GM21447 (cell line): ENCODE measurements around the gene LAMTOR4.

Source experiments
- ATAC-seq: cut with Tn5 transposase; IDR thresholded peaks from one replicate; pipeline ENCODE4 v1.9.1; 2021; ENCODE audit not compliant: unreplicated experiment

LAMTOR4 gene

DNA sequence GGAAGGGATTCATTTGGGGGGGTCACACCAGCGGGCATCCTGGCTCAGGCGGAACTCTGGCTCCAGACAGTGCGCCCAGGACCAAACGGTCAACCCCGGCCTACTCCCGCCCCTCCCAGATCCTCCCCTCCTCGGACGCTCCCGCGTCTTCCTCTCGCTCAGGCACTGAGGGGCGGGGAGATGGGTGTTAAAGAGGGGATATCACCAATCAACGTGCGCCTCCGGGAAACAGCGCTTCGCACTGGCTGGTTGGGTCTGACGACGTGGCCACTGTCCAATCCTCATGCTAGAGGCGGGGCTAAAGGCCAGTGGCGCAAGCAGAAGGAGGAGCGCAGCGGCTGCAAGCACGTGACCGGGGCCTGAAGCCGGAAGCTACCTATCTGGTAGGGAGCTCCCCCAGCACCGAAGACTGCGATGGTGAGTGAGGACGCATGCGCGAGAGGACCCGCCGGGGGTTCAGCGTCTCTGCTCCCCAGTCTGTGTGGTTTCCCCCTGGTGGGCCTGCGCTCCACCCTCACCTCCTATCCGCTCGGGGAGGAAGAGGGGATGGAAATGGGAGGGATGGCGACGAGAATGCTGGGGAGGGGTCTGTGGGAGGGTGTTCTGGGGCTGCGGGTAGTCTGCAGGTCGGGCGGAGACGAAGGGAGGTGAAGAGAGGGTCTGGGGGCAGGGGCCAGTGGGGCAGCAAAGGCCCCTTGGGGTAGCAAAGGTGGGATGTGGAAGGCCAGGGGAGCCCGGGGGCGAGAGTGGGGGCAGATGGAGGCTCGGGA is at the start of gene LAMTOR4:
TSS of gene LAMTOR4 (plus strand) at position 360 of the 770 bp plus-strand sequence. CDS start at position 415, 55 bp downstream.
- ATAC-seq = peak; percentile 98

DNA sequence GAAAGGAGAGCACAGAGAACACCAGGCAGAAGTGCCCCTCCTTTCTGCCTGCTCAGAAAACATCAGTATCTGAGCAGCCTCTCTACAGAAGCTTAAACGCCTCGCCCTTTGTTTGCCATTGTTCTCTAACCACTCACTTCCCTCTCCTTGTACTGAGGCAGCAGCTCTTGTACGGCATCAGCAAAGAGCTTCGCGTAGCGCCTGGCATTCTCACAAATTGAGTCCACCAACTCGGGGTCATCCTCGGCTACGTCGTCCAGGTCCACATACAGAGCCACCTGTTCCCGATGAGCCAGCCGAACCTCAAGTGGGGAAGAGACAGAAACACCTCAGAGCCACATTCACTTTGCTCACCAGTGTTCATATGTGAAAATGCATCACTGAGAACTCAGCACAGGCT is 49.3 kb upstream of the LAMTOR4 start:
- no peak for ATAC-seq

DNA sequence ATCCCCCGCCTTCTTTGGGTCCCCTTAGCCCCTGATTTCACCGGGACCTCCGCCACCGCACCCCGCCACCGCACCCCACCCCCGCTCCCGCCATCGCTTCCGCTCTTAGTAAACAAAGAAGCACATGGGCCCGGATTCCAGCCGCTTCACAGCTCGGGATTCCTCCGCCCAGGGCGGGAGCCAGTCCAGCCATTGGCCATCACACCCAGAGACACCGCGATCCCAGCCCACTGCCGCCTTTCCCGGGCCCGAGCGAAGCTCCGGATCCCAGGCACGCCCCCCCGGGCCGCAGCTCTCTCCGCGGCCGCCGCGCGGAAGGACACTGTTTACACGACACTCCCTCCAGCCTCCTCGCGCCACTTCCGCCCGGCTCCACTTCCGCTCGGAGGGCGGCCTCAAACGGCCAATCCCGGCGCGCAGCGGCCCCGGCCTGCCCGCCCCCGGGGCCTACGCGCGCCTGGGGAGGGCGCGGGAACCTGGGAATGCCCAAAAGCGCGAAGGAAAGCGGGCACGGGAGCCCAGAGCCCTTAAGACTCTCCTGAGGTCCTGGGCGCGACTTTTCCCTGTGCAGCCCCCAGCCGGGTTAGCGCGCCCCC is 48.2 kb upstream of the LAMTOR4 start:
- peak; percentile 67 for ATAC-seq

DNA sequence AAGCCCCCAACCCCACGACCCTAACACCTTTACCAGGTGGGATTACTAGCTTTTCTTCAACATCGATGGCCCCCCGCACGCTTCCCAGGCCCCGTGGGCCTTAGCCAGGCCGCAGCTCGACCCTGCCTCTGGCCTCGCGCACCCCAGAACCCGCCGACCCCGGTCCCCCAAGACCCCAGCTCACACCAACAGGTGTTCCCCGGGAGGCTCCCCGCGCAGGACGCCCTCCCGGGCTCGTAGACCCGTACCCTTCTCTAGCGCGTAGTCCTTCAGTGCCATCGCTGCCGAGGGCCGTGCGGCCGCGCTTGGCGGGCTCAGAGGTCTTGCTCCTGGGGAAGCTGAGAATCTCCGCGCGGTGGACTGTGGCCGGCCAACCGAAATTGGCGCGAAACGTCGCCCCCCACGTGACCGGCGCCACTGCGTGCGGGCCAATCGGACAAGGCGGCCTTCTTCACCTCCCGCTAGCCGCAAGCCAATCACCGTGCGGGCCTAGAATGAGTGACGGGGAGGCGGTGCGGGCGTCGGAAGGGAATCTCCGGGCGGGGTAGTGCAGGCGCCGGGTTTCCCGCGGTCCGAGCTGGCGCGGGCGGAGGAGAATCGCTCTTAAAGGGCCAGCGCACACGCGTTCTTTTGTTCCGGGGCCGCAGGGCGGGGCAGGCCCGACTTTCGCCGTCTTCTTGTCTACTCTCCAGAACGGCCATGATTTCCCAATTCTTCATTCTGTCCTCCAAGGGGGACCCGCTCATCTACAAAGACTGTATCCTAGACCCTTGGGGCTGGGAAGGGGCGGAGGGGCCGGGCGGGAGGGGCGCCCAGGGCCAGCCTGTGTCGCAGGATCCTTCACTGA is 47.5 kb upstream of the LAMTOR4 start, which contains the start of the genes AP4M1 and MCM7:
TSS of gene AP4M1 (plus strand) at position 628 of the 847 bp plus-strand sequence. CDS start at position 700, 72 bp downstream.
TSS of gene MCM7 (minus strand) at position 382 of the 847 bp plus-strand sequence. CDS start at position 279, 103 bp downstream.
- ATAC-seq = peak; percentile 71

DNA sequence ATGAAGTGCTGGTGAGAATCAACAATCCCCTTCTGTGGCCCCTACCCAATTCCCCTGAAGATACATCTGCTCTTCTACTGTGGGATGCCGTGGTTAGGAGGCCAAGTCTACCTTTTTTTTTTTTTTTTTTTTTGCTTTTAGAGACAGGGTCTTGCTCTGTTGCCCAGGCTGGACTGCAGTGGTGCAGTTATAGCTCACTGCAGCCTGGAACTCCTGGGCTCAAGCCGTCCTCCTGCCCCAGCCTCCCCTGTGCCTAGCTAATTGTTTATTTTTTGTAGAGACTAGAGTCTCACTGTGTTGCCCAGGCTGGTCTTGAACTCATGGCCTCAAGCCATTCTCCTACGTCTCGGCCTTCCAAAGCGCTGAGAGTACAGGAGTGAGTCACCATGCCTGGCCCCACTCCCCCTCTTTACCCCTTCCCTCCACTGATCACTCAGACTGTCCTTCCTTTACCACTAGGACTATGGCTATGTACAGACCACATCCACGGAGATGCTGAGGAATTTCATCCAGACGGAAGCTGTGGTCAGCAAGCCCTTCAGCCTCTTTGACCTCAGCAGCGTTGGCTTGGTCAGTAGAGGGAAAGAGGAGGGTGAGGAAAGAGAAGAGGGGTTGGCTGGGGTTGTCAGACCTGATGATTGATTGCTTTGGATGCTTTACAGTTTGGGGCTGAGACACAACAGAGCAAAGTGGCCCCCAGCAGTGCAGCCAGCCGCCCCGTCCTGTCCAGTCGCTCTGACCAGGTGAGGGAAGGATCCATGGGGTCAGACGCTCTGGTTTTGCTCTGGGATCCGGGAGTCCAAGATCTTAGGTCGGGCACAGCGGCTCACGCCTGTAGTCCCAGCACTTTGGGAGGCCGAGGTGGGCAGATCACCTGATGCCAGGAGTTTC is 45.5 kb upstream of the LAMTOR4 start:
- no peak for ATAC-seq

DNA sequence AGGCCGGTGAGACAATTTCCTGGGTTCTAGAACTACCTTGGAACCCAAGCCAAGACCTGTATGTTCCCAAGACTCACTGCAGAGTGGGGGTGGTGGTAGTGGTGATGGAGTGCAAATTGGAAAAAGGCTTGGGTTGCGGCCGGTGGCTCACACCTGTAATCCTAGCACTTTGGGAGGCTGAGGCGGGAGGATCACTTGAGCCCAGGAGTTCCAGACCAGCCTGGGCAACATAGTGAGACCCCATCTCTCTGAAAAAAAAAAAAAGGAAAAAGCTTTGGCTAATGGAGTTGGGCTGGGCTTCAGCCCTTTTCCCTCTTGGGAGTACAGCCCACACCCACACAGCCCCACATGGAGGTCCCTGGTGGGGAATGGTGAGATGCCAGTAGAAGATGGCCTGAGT is 43.2 kb upstream of the LAMTOR4 start:
- ATAC-seq = no peak

DNA sequence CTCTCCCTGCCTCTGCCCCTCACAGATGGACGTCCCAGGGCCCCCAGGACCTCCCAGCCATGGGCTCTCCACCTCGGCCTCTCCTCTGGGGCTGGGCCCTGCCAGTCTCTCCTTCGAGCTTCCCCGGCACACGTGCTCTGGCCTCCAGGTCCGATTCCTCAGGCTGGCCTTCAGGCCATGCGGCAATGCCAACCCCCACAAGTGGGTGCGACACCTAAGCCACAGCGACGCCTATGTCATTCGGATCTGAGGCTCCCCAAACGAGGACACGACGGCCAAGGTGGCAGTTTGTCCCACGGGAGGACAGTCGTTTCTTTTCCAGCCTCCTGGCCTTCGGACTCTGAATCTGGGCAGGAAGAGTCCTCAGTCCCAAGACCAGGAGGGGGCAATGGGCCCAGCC is 42.1 kb upstream of the LAMTOR4 start:
- no peak for ATAC-seq

GRCh38 chr7:100107125-100107737 is 41.5 kb upstream of the LAMTOR4 start:
- ATAC-seq = no peak

GRCh38 chr7:100107890-100108289 is 40.8 kb upstream of the LAMTOR4 start:
- ATAC-seq = no peak

DNA sequence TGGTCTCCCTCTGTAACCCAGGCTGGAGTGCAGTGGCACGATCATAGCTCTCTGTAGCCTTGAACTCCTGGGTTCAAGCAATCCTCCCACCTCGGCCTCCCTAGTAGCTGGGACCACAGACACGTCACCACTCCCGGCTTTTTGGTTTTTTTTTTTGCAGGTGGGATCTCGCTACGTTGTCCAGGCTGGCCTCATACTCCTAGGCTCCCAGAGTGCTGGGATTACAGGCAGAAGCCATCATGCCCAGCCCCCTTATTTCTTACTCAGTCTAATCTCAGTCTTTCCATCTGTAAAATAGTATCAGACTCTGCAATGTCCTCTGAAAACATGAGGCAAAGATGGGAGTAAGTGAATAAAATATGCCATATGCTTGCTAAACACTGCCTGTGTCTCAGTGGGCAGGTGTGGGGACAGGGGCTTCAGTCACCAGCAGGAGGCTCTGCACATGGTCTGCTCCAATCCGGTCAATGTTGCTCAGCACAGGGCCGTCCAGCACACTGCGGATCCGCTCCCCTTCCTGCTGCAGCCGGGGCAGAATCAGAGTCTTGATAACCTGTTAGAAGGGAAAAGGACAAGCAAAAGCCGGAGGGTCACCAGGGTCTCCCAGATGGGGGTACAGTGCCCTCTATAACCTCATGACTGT is 39.1 kb upstream of the LAMTOR4 start:
- ATAC-seq = no peak

DNA sequence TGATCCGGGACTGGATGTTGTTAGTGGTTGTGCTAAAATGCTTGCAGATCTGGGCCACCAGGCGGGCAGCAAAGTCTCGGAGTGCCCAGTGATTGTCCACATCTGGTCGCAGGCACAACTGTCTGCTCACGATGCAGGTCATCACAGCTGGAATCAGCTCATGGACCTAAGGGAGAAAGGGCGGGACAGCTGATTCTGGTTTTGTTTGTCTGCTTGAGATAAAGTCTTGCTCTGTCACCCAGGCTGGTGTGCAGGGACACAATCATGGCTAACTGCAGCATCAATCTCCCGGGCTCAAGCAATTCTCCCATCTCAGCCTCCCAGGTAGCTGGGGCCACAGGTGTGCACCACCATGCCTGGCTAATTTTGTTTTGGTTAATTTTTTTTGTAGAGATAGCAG is 37.6 kb upstream of the LAMTOR4 start:
- no peak for ATAC-seq

- no peak for ATAC-seq
Measured at GRCh38 chr7:100111914-100112313, 36.8 kb upstream of the LAMTOR4 start.

DNA sequence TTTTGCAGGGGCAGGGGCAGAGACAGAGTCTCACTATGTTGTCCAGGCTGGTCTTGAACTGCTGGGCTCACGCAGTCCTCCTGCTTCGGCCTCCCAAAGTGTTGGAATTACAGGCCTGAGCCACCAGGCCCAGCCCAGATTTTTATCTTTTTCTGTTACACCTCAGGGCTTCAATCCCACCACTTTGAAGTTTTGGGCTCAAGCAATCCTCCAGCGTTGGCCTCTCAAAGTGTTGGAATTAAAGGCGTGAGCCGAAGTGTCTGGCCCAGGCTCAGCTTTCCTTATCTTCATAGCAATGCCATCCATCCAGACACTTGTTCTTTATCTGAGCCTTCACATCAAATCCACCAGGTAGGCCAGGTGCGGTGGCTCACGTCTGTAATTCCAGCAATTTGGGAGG is 33.7 kb upstream of the LAMTOR4 start:
- no peak for ATAC-seq

GRCh38 chr7:100118388-100119071 is 30.2 kb upstream of the LAMTOR4 start:
- no peak for ATAC-seq

DNA sequence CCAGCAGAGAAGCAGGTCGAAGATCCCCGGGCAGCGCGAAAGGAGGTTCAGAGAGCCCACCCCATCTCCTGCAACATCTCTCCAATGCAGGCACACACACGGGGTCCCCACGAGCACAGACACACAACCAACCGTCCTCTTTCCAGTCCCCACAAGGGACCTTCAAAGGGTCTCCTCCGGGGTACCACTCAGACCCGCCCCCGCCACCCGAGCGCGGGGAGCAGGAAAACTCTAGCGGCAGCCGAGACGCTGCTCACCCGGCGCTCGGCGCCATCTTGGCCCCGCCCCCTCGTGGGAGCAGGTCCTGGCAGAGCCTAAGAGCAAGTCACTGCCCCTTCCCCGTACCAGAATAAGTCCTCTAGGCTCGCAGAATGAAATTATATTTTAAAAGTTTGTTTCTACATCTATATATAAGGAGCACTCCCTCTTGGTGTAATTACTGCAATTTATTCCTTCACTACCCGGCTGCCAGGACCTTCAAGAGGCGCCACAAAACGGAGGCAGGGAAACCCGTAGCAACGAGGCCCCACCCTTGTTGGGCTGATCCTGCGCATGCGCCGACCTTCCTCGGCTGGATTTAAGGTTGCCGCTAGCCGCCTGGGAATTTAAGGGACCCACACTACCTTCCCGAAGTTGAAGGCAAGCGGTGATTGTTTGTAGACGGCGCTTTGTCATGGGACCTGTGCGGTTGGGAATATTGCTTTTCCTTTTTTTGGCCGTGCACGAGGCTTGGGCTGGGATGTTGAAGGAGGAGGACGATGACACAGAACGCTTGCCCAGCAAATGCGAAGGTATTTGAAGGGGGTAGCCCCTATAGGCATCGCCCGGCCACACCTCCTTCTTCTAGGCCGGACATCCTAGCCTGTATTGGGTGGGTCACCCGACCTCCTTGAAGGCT is 29.4 kb upstream of the LAMTOR4 start, which contains the start of the genes CNPY4 and TAF6:
TSS of gene CNPY4 (plus strand) at position 563 of the 898 bp plus-strand sequence. CDS start at position 674, 111 bp downstream.
TSS of gene TAF6 (minus strand) at position 287 of the 898 bp plus-strand sequence. CDS start 5,149 bp downstream, outside the sequence.
- ATAC-seq = peak; percentile 68

DNA sequence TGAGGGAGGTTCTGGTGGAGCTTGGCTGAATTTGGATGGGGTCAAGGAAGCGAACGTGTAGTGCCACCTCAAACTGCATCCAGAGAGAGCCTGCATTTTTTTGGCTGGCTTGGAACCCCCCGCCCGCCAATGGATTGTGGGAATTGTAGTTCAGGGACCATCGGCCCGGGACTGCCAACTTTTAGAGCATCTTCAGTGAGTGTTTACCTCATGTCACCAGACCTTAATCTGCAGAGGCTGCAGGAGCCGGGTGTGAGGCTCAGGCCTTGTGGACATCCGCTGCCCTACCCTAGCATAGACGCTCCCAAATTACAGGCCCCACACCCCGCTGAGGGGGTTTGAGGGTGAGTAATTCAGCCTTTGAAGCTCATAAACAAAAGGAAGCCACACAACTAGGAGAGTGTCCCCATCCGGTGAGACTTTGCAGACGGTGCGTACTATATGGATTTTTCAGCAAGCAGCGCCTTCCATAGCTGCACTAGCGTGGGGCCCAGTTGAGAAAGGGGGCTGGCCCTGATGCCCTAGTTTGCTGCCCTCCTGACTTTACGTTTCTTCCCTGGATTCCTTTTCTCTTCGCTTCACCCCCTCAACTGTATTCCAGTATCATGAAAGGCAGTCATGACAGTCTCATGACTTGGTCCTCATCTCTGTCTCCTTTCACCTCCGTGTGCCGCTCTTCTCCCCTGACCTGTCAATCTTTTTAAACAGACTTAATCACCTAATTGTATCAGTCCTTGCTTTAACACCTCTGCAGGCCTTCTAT is 28.6 kb upstream of the LAMTOR4 start:
- ATAC-seq = peak; percentile 29

GRCh38 chr7:100120733-100121036 is 28.0 kb upstream of the LAMTOR4 start:
- no peak for ATAC-seq
